ENCODE measurements around the gene TTC7B. TPM values are rescaled to one million over a fixed set of nuclear protein-coding genes. Genes with fewer than 3 reads are reported as not detected.
"Not testable (repeated sequence)": the region's sequence is repeated elsewhere in the genome, so short reads cannot be mapped to it uniquely, and the experiment has no call there.

TTC7B gene, protein sequence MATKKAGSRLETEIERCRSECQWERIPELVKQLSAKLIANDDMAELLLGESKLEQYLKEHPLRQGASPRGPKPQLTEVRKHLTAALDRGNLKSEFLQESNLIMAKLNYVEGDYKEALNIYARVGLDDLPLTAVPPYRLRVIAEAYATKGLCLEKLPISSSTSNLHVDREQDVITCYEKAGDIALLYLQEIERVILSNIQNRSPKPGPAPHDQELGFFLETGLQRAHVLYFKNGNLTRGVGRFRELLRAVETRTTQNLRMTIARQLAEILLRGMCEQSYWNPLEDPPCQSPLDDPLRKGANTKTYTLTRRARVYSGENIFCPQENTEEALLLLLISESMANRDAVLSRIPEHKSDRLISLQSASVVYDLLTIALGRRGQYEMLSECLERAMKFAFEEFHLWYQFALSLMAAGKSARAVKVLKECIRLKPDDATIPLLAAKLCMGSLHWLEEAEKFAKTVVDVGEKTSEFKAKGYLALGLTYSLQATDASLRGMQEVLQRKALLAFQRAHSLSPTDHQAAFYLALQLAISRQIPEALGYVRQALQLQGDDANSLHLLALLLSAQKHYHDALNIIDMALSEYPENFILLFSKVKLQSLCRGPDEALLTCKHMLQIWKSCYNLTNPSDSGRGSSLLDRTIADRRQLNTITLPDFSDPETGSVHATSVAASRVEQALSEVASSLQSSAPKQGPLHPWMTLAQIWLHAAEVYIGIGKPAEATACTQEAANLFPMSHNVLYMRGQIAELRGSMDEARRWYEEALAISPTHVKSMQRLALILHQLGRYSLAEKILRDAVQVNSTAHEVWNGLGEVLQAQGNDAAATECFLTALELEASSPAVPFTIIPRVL
- total RNA-seq: 1 to 10 TPM; 5.6 to 7.8 TPM

DNA sequence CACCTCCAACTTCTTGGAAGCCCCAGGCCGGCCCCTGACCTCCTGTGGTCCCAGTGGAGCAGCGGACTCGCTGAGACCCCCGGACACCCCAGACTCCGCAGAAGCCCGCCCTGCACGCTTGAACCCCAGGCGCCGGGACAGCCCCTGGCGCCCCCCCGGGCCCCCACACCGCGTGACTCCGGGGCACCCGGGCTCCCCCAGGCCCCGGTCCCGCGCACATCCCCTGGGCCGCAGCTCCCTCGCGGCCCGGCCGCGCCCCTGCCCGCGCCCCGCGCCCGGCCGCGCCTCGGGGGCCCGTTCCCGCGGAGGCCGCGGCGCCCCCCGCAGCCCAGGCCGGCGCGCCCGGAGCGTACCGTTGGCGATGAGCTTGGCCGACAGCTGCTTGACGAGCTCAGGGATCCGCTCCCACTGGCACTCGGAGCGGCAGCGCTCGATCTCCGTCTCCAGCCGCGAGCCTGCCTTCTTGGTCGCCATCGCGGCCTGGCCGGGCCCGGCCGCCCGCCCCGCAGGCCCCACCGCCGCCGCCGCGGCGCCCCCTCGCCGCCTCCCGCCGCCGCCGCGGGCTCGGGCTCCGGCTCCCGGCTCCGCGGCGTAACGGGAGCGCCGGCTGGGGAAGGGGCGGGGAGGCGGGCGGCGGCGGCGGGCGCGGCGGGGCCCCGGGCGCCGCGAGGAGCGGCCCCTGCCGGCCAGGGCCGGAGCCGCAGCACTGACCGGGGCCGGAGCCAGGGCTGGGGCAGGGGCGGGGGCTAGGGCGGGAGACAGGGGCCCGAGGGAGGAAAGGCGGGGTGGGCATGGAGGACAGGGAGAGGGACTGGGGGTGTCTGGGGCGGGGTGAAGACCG lies at the start of gene TTC7B:
TTC7B (minus strand) TSS at position 609 of the 841 bp plus-strand sequence; CDS start at position 474, 135 bp downstream.
- H3K4me3 Mint-ChIP-seq: peak within 1 kb of the TSS; percentile 57
- DNase-seq (peak; percentile 29), ATAC-seq (peak; percentile 63)
- ChIA-PET CTCF (interaction anchor here (0.7 kb wide), 1 partner anchor 58 kb away, joined by 3 read pairs; no protein-coding TSS in a partner anchor), POLR2A (no interaction called here)
- H3K9me3 Mint-ChIP-seq: no peaks in the 10 kb centered on the region
- H3K27ac Mint-ChIP-seq: no peak within 1 kb of the TSS
- intact Hi-C loops (cut with micrococcal nuclease): no loop called here
- TF ChIP-seq, protein P1, sequence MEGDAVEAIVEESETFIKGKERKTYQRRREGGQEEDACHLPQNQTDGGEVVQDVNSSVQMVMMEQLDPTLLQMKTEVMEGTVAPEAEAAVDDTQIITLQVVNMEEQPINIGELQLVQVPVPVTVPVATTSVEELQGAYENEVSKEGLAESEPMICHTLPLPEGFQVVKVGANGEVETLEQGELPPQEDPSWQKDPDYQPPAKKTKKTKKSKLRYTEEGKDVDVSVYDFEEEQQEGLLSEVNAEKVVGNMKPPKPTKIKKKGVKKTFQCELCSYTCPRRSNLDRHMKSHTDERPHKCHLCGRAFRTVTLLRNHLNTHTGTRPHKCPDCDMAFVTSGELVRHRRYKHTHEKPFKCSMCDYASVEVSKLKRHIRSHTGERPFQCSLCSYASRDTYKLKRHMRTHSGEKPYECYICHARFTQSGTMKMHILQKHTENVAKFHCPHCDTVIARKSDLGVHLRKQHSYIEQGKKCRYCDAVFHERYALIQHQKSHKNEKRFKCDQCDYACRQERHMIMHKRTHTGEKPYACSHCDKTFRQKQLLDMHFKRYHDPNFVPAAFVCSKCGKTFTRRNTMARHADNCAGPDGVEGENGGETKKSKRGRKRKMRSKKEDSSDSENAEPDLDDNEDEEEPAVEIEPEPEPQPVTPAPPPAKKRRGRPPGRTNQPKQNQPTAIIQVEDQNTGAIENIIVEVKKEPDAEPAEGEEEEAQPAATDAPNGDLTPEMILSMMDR (IDR thresholded peaks at IDR 0.05): no peak
- H3K4me1 Mint-ChIP-seq (ENCODE audit: low read depth): peaks cover 13% of the 10 kb centered on the region
- peaks cover 14% of the 10 kb centered on the region for H3K27me3 Mint-ChIP-seq
- no peaks in the 10 kb centered on the region for H3K36me3 Mint-ChIP-seq (ENCODE audit: low read depth)

DNA sequence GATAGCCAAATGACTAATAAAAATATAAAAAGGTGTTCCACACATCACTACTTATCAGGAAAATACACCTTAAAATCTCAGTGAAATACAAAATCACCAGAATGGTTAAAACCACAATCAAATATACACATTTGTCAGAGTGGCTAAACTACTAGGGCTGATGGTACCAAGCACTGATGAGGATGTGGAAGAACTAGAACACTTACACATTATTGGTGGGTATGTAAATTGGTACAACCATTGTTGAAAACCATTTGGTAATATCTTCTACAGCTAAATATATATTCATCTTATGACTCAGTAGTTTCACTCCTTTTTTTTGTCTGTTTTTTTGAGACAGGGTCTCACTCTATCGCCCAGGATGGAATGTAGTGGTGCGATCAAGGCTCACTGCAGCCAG lies 48.5 kb upstream of the TTC7B start:
- H3K27ac Mint-ChIP-seq: no peak overlapping the region
- POLR2A ChIA-PET: no interaction called here
- intact Hi-C loops (cut with micrococcal nuclease): no loop called here

DNA sequence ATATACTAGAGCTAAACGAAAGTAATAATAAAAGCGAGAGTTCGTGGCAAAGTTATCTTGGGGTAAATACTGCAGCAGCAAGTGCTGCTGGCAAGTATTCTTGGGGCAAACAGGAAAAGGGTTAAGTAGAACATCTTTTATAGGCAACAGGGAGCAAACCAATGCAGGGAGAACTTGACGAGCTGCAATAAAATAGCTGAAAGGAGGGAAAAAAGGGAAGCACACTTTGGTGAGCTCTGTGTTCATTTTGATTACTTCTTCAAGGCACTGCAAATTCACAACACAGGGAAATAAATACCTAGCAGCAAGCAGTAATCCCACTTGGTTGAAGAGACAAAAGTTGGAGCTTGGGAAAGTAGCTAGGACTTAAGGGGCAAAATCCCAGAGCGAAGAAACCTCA lies 42.3 kb upstream of the TTC7B start:
- Mint-ChIP-seq H3K27me3 (no peaks in the 10 kb centered on the region), H3K4me1 (ENCODE audit: low read depth) (no peaks in the 10 kb centered on the region), H3K27ac (no peak overlapping the region), H3K9me3 (no peaks in the 10 kb centered on the region), H3K36me3 (ENCODE audit: low read depth) (peaks cover 2% of the 10 kb centered on the region), H3K4me3 (no peak overlapping the region)
- TF ChIP-seq, protein P1 (IDR thresholded peaks at IDR 0.05): no peak
- ATAC-seq: no peak
- ChIA-PET POLR2A (no interaction called here), CTCF (interaction anchor here (1.2 kb wide), 2 partner anchors 315 to 1248 kb away, joined by 3 to 5 read pairs; partner anchors contain the start of gene ATXN3)
- DNase-seq: no peak
- intact Hi-C loops (cut with micrococcal nuclease): no loop called here

More for the DNA sequence above, 48.5 kb upstream of the TTC7B start:
- CTCF ChIA-PET: interaction anchor here (0.8 to 1.8 kb wide), 4 partner anchors 38 to 310 kb away, joined by 3 to 6 read pairs (median 4); no protein-coding TSS in a partner anchor
- Mint-ChIP-seq H3K27me3 (no peaks in the 10 kb centered on the region), H3K9me3 (no peaks in the 10 kb centered on the region), H3K4me3 (no peak overlapping the region), H3K36me3 (ENCODE audit: low read depth) (peaks cover 8% of the 10 kb centered on the region), H3K4me1 (ENCODE audit: low read depth) (no peaks in the 10 kb centered on the region)
- TF ChIP-seq, protein P1 (IDR thresholded peaks at IDR 0.05): no peak
- DNase-seq (no peak), ATAC-seq (no peak)

DNA sequence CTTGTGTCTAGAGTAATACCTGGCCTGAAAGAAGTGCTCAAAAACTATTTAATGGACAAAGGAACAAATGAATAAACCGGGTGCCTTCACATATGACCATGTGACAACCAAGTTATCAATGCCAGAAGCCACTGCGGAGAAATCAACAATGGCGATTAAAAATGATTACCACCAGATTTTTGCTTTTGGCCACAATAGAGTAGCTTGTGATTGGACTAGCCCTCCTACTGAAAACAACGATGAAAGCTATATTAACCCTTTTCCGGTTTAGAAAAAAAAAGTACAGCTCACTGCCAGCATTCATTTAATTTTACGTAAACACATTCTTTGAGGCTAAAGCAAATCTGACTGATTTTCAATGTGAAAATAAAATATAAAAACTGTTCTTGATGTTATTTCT lies 41.6 kb upstream of the TTC7B start:
- ChIA-PET CTCF (no interaction called here), POLR2A (no interaction called here)
- peaks cover 2% of the 10 kb centered on the region for H3K36me3 Mint-ChIP-seq (ENCODE audit: low read depth)
- H3K27ac Mint-ChIP-seq: no peak overlapping the region
- H3K4me3 Mint-ChIP-seq: no peak overlapping the region
- no peaks in the 10 kb centered on the region for H3K27me3 Mint-ChIP-seq
- intact Hi-C loops (cut with micrococcal nuclease): no loop called here
- H3K9me3 Mint-ChIP-seq: no peaks in the 10 kb centered on the region
- no peaks in the 10 kb centered on the region for H3K4me1 Mint-ChIP-seq (ENCODE audit: low read depth)
- ATAC-seq (no peak), DNase-seq (no peak)
- TF ChIP-seq, protein P1 (IDR thresholded peaks at IDR 0.05): no peak

DNA sequence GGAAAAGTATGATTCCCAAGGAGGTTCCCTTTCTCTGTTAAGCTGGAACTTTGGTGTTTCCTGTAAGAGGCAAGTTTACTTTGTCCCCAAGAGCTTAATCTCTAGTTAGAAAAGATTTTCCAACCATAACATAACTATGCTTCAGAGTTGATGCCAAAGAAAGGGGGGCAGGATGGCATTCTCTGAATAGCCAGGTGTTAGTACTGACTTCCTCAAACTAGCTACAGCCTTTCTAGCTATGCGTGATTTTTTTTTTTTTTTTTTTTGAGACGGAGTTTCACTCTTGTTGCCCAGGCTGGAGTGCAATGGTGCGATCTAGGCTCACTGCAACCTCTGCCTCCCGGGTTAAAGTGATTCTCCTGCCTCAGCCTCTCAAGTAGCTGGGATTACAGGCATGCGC lies 39.9 kb upstream of the TTC7B start:
- H3K27ac Mint-ChIP-seq; H3K9me3 Mint-ChIP-seq; DNase-seq; H3K27me3 Mint-ChIP-seq; H3K36me3 Mint-ChIP-seq (ENCODE audit: low read depth); intact Hi-C loops (cut with micrococcal nuclease); ATAC-seq; H3K4me1 Mint-ChIP-seq (ENCODE audit: low read depth); H3K4me3 Mint-ChIP-seq: not testable (repeated sequence)
- POLR2A ChIA-PET: interaction anchor here (1.1 kb wide), 1 partner anchor 14 kb away, joined by 3 read pairs; no protein-coding TSS in a partner anchor
- CTCF ChIA-PET: interaction anchor here (0.6 kb wide), 1 partner anchor 98 kb away, joined by 3 read pairs; no protein-coding TSS in a partner anchor

Measured in activated CD8-positive, alpha-beta T cell treated with anti-CD3 and anti-CD28 coated beads for 36 hours (primary cell).